HCT116 (cell line): ENCODE results near the gene UNK. TPM values are rescaled to one million over a fixed set of nuclear protein-coding genes. Genes with fewer than 3 reads are reported as not detected.

Experiments used
- ATAC-seq: fragments of 200-7000 bp; cut with Tn5 transposase; 2 replicates; pipeline ENCODE4 v1.9.1; 2020; ENCODE audit warnings: mild to moderate bottlenecking, moderate library complexity
- BruUV-seq: library from RNA; stranded (reverse); fragments of 400-500 nt; replicated peaks from 2 replicates; lab custom pipeline; 2021; lab: Mats Ljungman, UMichigan
- CTCF ChIA-PET: fragments of 300-600 bp; sonication (Branson Sonifier 250); formaldehyde crosslinking; loops from one replicate; lab custom pipeline; 2021; ENCODE audit warnings: antibody characterized with exemption; lab: Charles Lee
- POLR2A ChIA-PET: fragments of 300-600, 350-600 bp; sonication (Branson Sonifier 250); formaldehyde crosslinking; loops from one replicate; lab custom pipeline; 2021; ENCODE audit warnings: antibody characterized with exemption; lab: Charles Lee
- RAD21 ChIA-PET, 2 experiments: fragments of 300-600 bp; sonication (Branson Sonifier 250); formaldehyde crosslinking; loops; one replicate each; lab custom pipeline; 2023; ENCODE audit warnings: low total read pairs in 2 of 2; ENCODE audit not compliant: uncharacterized antibody in 2 of 2, unreplicated experiment in 2 of 2, low non-redundant PET in 1 of 2; lab: Charles Lee
- DNase-seq: peaks from one replicate; pipeline ENCODE4 v3.0.0-alpha.2; 2010; ENCODE audit warnings: low read depth, low spot score
- H2AFZ ChIP-seq: fragments of 200-600 bp; shearing (Covaris generic), sonication (generic); 2 replicates; pipeline ENCODE4 v1.6.1; 2017; ENCODE audit warnings: low read depth, mixed run types, mixed read lengths, antibody characterized with exemption, low read length; ENCODE audit not compliant: poor library complexity, severe bottlenecking
- H3K27ac ChIP-seq: 2 replicates; pipeline ENCODE4 v1.5.1; 2012; ENCODE audit warnings: low read depth, low read length
- H3K27me3 ChIP-seq: fragments of 200-600 bp; sonication (generic); 2 replicates; pipeline ENCODE4 v1.6.1; 2016; ENCODE audit warnings: mixed run types, low read length, mixed read lengths; ENCODE audit not compliant: insufficient read depth
- H3K36me3 ChIP-seq, 2 experiments: fragments of 200-500 bp in 1 of 2; fragments of 200-600 bp in 1 of 2; sonication (Bioruptor generic) in 1 of 2; sonication (generic) in 1 of 2; 2 replicates each; pipeline versions ENCODE4 v1.5.1 to v1.6.1; 2014 to 2016; ENCODE audit warnings: low read length in 2 of 2, inconsistent platforms in 1 of 2, mixed read lengths in 1 of 2, mixed run types in 1 of 2; ENCODE audit not compliant: insufficient read depth in 2 of 2, control insufficient read depth in 1 of 2
- H3K4me1 ChIP-seq, 2 experiments: fragments of 200-600 bp in 1 of 2; sonication (generic) in 1 of 2; 2 replicates each; pipeline versions ENCODE4 v1.5.1 to v1.6.1; 2012 to 2017; ENCODE audit warnings: low read length in 2 of 2, inconsistent platforms in 1 of 2, mild to moderate bottlenecking in 1 of 2, mixed read lengths in 1 of 2, mixed run types in 1 of 2, moderate library complexity in 1 of 2; ENCODE audit not compliant: insufficient read depth in 2 of 2, control insufficient read depth in 1 of 2
- H3K4me2 ChIP-seq: fragments of 200-600 bp; sonication (generic); 2 replicates; pipeline ENCODE4 v1.6.1; 2017; ENCODE audit warnings: mixed run types, low read length, mixed read lengths
- H3K4me3 ChIP-seq, 2 experiments: fragments of 200-600 bp in 1 of 2; sonication (generic) in 1 of 2; replicated peaks in 1 of 2; 2 replicates each; pipeline ENCODE4 v1.5.1; 2011 to 2016; ENCODE audit warnings: low read length in 2 of 2, control low read depth in 1 of 2, low read depth in 1 of 2, mild to moderate bottlenecking in 1 of 2, mixed read lengths in 1 of 2, mixed run types in 1 of 2
- H3K79me2 ChIP-seq: fragments of 200-600 bp; sonication (generic); 2 replicates; pipeline ENCODE4 v1.6.1; 2017; ENCODE audit warnings: mild to moderate bottlenecking, mixed run types, low read length, moderate library complexity, mixed read lengths; ENCODE audit not compliant: insufficient read depth
- H3K9ac ChIP-seq: fragments of 200-600 bp; sonication (generic); 2 replicates; pipeline ENCODE4 v1.6.1; 2016; ENCODE audit warnings: low read length, mixed read lengths
- H3K9me2 ChIP-seq: fragments of 200-600 bp; sonication (generic), shearing (Covaris generic); 2 replicates; pipeline ENCODE4 v1.6.1; 2017; ENCODE audit warnings: mixed run types, mild to moderate bottlenecking, moderate library complexity; ENCODE audit not compliant: insufficient read depth
- H3K9me3 ChIP-seq, 2 experiments: fragments of 200-500 bp in 1 of 2; fragments of 200-600 bp in 1 of 2; sonication (Bioruptor generic) in 1 of 2; sonication (generic) in 1 of 2; 2 replicates each; pipeline ENCODE4 v1.6.1; 2014 to 2017; ENCODE audit warnings: low read length in 2 of 2, mixed read lengths in 2 of 2, inconsistent platforms in 1 of 2, low read depth in 1 of 2, mild to moderate bottlenecking in 1 of 2, mixed run types in 1 of 2, moderate library complexity in 1 of 2; ENCODE audit not compliant: control insufficient read depth in 1 of 2, insufficient read depth in 1 of 2
- H4K20me1 ChIP-seq: fragments of 200-600 bp; sonication (generic), shearing (Covaris generic); 2 replicates; pipeline ENCODE4 v1.6.1; 2017; ENCODE audit warnings: mixed run types, mild to moderate bottlenecking, moderate library complexity; ENCODE audit not compliant: insufficient read depth
- CBX3 ChIP-seq: IDR thresholded peaks from 2 replicates; pipeline ENCODE4 v1.6.1; 2012; ENCODE audit warnings: low read depth
- EGR1 ChIP-seq: IDR thresholded peaks from 2 replicates; pipeline ENCODE4 v1.6.1; 2012; ENCODE audit warnings: low read depth
- ELF1 ChIP-seq: IDR thresholded peaks from 2 replicates; pipeline ENCODE4 v1.6.1; 2012; ENCODE audit warnings: low read depth, borderline replicate concordance
- FOSL1 ChIP-seq: IDR thresholded peaks from 2 replicates; pipeline ENCODE4 v1.6.1; 2012; ENCODE audit warnings: low read depth
- MAX ChIP-seq: IDR thresholded peaks from 2 replicates; pipeline ENCODE4 v1.6.1; 2012
- POLR2A ChIP-seq: IDR thresholded peaks from 2 replicates; pipeline ENCODE4 v1.7.0; 2011; ENCODE audit warnings: borderline replicate concordance; ENCODE audit not compliant: insufficient read depth, insufficient read length; ENCODE audit errors: extremely low read depth
- POLR2AphosphoS5 ChIP-seq: IDR thresholded peaks from 2 replicates; pipeline ENCODE4 v1.6.1; 2011; ENCODE audit warnings: mild to moderate bottlenecking, low read depth, low read length, moderate library complexity
- SIN3A ChIP-seq: IDR thresholded peaks from 2 replicates; pipeline ENCODE4 v1.6.1; 2012; ENCODE audit warnings: low read depth
- SP1 ChIP-seq: IDR thresholded peaks from 2 replicates; pipeline ENCODE4 v1.6.1; 2012; ENCODE audit warnings: low read depth
- SRF ChIP-seq: IDR thresholded peaks from 2 replicates; pipeline ENCODE4 v1.6.1; 2012; ENCODE audit warnings: low read depth
- ZBTB33 ChIP-seq: IDR thresholded peaks from 2 replicates; pipeline ENCODE4 v1.6.1; 2011; ENCODE audit warnings: mild to moderate bottlenecking, low read length, moderate library complexity; ENCODE audit not compliant: insufficient replicate concordance; ENCODE audit errors: extremely low read depth
- ZFX ChIP-seq: fragments of 450-650 bp; IDR thresholded peaks from 2 replicates; pipeline ENCODE4 v1.6.1; 2017
- intact Hi-C: fragments of 100-400 bp; cut with micrococcal nuclease; formaldehyde crosslinking; loops from 2 replicates; pipeline ENCODE4 v1.10.0; 2022
- total RNA-seq: library from RNA; stranded (reverse); gene quantifications from one replicate; pipeline ENCODE4 v1.2.1, GENCODE V29; 2021; ENCODE audit not compliant: unreplicated experiment

The UNK gene
- total RNA-seq, 1 experiment from 2014 or later, result 40.6 TPM

GRCh38 chr17:75739801-75740200 is 44.8 kb upstream of the UNK start:
- Histone ChIP-seq H3K9ac (no peak overlapping the region), H3K36me3 (peaks cover 35 to 81% of the 10 kb centered on the region in 2 experiments), H3K9me3 (no peaks in the 10 kb centered on the region), H3K4me3 (no peak overlapping the region), H3K4me2 (no peak overlapping the region), H4K20me1 (no peaks in the 10 kb centered on the region), H3K27me3 (no peaks in the 10 kb centered on the region), H3K27ac (no peak overlapping the region), H2AFZ (no peak overlapping the region), H3K4me1 (no peaks in the 10 kb centered on the region), H3K79me2 (no peaks in the 10 kb centered on the region; the same call in 1 of the 2 replicates), H3K9me2 (no peaks in the 10 kb centered on the region)
- ChIA-PET POLR2A (no interaction called here), CTCF (no interaction called here), RAD21 (no interaction called here)
- intact Hi-C loops, result loop anchor here (10.0 kb wide), 1 partner anchor 225 kb away; the partner anchor contains the start of genes CASKIN2 and TSEN54
- no peak for DNase-seq
- no TSS peak for BruUV-seq
- TF ChIP-seq SIN3A, result no peak
- no peak for TF ChIP-seq POLR2A
- no peak for TF ChIP-seq ELF1
- no peak for TF ChIP-seq EGR1
- no peak for TF ChIP-seq POLR2AphosphoS5
- no peak for TF ChIP-seq FOSL1
- TF ChIP-seq MAX, result no peak
- no peak for TF ChIP-seq ZFX
- no peak for TF ChIP-seq SRF
- no peak for TF ChIP-seq CBX3
- no peak for TF ChIP-seq ZBTB33
- TF ChIP-seq SP1, result no peak
- no peak for ATAC-seq
